Hippocampal formation (tissue), 2 donors: ENCODE measurements around the gene CA7.

ENCODE experiments used
- DNase-seq, 2 donors: peaks; one replicate each; lab custom pipeline; 2025; lab: John Stamatoyannopoulos, UW

The CA7 gene

GRCh38 chr16:66898933-66899309, 54.7 kb downstream of the CA7 start:
- no peak for DNase-seq

DNA sequence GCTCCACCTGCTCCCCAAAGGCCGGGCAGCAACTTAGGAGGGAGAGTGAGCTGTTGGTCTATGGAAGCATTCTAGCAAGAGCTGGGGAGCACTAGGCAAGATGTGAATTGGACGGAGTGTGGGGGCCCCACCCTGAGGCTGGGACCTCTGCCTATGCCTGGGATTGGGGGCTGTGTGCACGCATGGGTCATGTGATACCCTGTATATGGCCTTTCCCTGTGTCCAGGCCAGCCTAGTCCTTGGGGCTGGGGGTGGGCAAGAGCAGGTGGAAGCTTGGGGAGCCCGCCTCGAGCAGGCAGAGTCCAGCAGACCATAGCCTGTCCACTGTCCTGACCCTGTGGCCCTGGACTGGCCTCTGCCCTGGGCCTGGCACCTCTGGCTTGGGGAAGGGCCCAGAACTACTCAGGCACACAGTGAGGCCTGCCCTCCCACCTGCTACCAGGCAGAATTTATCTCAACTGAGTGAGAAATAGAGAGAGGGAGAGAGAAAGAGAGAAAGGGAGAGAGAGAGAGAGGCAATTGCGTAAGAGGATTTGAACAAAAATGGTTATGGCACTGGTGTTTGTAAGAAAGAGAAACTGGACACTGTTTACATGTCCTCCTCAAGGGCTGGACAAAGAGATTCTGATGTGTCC, 55.2 kb downstream of the CA7 start:
- DNase-seq: no peak

- DNase-seq: no peak
Observed at GRCh38 chr16:66899945-66900710, 55.9 kb downstream of the CA7 start.

DNA sequence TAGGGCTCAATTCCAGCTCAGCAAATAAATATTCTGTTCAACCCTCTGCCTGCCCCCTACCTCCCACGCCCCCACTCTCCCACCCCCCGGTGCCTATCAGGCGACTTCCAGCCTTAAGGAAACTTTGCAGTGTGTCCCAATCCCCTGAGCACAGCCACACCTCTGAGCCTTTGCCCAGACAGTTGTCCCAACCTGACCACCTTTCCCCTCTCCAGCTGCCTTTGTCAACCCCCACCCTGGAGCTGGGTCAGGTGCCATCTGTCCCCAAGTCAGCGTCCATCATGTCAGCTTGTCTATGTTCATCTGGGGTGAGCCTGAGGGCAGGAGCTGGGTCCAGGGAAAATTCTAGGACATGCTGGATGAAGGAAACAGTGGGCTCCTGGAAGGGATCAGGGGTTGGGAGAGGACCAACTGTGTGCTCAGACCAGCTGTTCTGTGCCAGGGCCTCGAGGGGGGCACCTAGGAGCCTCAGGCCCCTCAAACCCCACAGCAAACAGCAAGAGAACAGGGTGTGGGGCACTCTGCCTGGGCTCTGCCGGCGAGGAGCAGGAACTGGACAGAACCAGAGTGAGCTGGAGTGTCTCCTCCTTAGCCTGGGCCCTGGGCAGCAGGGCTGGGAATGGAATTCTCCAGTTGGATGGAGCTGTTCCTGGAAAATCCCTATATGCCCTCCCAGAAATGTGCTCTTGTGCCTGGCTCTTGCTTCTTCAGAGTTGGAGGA, 56.7 kb downstream of the CA7 start:
- no peak for DNase-seq

GRCh38 chr16:66901626-66902025, 57.4 kb downstream of the CA7 start:
- no peak for DNase-seq

GRCh38 chr16:66902648-66903543, 58.7 kb downstream of the CA7 start:
- no peak for DNase-seq
